OCI-LY3 (cell line): ENCODE measurements around the gene DDX11.
"Not testable (repeated sequence)": the region's sequence is repeated elsewhere in the genome, so short reads cannot be mapped to it uniquely, and the experiment has no call there.

Source experiments
- H2AFZ ChIP-seq: fragments of 200-600, 300-600 bp; shearing (Covaris generic); 2 replicates; pipeline ENCODE4 v1.6.0; 2014; ENCODE audit warnings: antibody characterized with exemption, low read depth, low read length
- H3K27ac ChIP-seq: fragments of 200-600, 300-600 bp; sonication (generic); 2 replicates; pipeline ENCODE4 v1.5.1; 2014; ENCODE audit warnings: mild to moderate bottlenecking, low read length, moderate library complexity, mixed read lengths
- H3K27me3 ChIP-seq: fragments of 200-600, 300-600 bp; sonication (generic); 2 replicates; pipeline ENCODE4 v1.6.1; 2014; ENCODE audit warnings: low read depth, low read length, mixed read lengths
- H3K36me3 ChIP-seq: fragments of 200-600, 300-600 bp; sonication (generic); replicated peaks from 2 replicates; pipeline ENCODE3; 2014; ENCODE audit warnings: low read depth, low read length, mixed read lengths
- H3K4me1 ChIP-seq: fragments of 300-600, 200-600 bp; sonication (generic); 2 replicates; pipeline ENCODE4 v1.6.1; 2014; ENCODE audit warnings: low read length, mixed read lengths
- H3K4me2 ChIP-seq: fragments of 200-600, 300-600 bp; sonication (generic); 2 replicates; pipeline ENCODE4 v1.6.1; 2014; ENCODE audit warnings: low read length, mixed read lengths
- H3K4me3 ChIP-seq: fragments of 300-600, 200-600 bp; sonication (generic); 2 replicates; pipeline ENCODE4 v1.5.1; 2014; ENCODE audit warnings: antibody characterized with exemption, mild to moderate bottlenecking, low read length, moderate library complexity
- H3K79me2 ChIP-seq: fragments of 300-600, 200-600 bp; shearing (Covaris generic); 2 replicates; pipeline ENCODE4 v1.6.1; 2014; ENCODE audit warnings: mild to moderate bottlenecking, low read length, mixed read lengths
- H3K9ac ChIP-seq: fragments of 300-600, 200-600 bp; shearing (Covaris generic); 2 replicates; pipeline ENCODE4 v1.6.0; 2014; ENCODE audit warnings: mild to moderate bottlenecking, low read length, moderate library complexity
- H3K9me3 ChIP-seq: fragments of 200-600, 300-600 bp; shearing (Covaris generic); 2 replicates; pipeline ENCODE4 v1.6.1; 2014; ENCODE audit warnings: low read length, mixed read lengths; ENCODE audit not compliant: insufficient read depth
- H4K20me1 ChIP-seq: fragments of 200-600, 300-600 bp; sonication (generic); 2 replicates; pipeline ENCODE4 v1.6.1; 2016; ENCODE audit warnings: low read length, mixed read lengths; ENCODE audit not compliant: insufficient read depth

The DDX11 gene

DNA sequence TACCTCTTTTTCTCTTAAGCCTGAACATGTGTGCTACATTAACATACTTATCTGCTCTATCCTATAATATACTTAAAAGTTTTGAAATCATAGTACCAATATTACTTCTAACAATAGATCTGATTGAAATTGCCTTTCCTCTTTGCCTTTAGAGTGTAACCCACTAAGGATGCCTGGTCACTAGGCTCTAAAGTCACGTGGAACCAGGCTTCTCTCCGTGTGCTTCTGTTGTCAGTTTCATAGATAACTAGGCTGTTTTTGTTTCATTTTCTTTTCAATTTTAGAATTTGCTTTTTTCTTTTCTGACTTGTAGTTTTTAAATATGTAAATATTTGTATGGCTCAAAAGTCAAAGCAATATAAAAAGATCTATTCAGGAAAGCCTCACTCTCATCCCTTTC is 25.8 kb downstream of the DDX11 start:
- not testable (repeated sequence) for H2AFZ ChIP-seq, H3K4me1 ChIP-seq, H3K9me3 ChIP-seq, H4K20me1 ChIP-seq, H3K36me3 ChIP-seq, H3K27me3 ChIP-seq, H3K4me2 ChIP-seq, H3K4me3 ChIP-seq, H3K27ac ChIP-seq, H3K9ac ChIP-seq, H3K79me2 ChIP-seq

DNA sequence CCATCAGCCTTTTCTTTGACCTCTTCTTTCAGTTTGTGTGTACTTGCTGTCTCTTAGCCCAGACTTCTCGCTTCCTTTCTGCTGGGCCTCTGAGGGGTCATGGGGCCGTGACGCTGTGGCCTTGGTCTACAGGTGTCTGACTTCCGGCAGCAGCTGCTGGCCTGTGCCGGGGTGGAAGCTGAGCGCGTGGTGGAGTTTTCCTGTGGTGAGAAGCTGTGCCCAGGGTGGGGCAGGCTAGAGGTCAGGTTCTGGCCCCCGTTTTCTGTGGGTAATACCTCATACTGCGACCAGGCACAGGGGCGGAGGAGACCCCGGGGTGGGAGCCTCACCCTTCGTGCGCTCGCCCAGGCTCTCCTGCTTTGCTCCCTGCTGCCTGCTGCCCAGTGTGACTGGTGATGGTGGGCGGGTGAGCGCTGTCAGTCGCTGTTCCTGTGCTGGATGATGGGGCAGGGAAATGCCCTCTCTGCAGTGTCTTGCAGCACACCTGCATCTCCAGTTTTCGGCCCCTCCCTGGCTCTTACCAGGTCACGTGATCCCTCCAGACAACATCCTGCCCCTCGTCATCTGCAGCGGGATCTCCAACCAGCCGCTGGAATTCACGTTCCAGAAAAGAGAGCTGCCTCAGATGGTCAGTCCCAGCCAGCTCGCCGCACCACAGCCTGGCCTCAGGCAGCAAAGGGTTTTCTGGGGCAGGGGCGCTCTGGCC is 27.0 kb downstream of the DDX11 start:
- H3K79me2 ChIP-seq, H4K20me1 ChIP-seq, H3K36me3 ChIP-seq, H3K27me3 ChIP-seq, H3K9me3 ChIP-seq, H3K4me3 ChIP-seq, H3K4me1 ChIP-seq, H3K9ac ChIP-seq, H2AFZ ChIP-seq: not testable (repeated sequence)
- H3K27ac ChIP-seq = peak overlapping the region; percentile 57
- 0 out of 2 replicates have a peak overlapping the region, but pooled peaks have one; percentile 17 for H3K4me2 ChIP-seq

- not testable (repeated sequence) for H4K20me1 ChIP-seq, H3K36me3 ChIP-seq, H3K79me2 ChIP-seq, H3K4me3 ChIP-seq, H3K27me3 ChIP-seq, H3K9ac ChIP-seq, H3K9me3 ChIP-seq, H2AFZ ChIP-seq, H3K27ac ChIP-seq, H3K4me1 ChIP-seq, H3K4me2 ChIP-seq
These were observed 28.5 kb downstream of the DDX11 start for GRCh38 chr12:31102125-31102524.

DNA sequence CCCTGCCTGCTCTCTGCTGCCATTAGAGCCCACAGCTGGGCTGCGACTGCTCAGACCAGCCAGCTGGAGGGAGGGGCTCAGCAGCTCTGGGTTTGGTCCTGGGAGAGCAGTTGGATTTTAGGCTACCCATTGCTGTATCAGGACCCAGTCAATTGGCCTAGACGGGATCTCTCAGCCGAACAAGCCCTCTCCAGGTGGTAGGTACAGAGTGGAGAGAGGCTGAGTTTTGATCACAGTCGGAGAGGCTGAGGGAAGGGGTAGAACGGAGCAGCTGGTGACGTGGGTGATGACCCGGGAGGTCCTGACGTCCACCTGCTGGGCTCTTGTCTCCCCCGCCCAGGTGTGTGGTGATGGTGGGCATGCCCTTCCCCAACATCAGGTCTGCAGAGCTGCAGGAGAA is 28.9 kb downstream of the DDX11 start:
- not testable (repeated sequence) for H3K4me2 ChIP-seq, H3K79me2 ChIP-seq, H3K4me3 ChIP-seq, H3K36me3 ChIP-seq, H4K20me1 ChIP-seq, H3K9ac ChIP-seq, H3K27ac ChIP-seq, H2AFZ ChIP-seq, H3K4me1 ChIP-seq, H3K27me3 ChIP-seq, H3K9me3 ChIP-seq

DNA sequence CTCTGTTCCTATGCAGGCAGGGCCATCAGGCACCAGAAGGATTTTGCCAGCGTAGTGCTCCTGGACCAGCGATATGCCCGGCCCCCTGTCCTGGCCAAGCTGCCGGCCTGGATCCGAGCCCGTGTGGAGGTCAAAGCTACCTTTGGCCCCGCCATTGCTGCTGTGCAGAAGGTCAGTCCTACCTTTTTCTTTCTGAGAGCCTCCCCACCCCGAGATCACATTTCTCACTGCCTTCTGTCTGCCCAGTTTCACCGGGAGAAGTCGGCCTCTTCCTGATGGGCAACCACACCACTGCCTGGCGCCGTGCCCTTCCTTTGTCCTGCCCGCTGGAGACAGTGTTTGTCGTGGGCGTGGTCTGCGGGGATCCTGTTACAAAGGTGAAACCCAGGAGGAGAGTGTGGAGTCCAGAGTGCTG is 29.9 kb downstream of the DDX11 start:
- H3K4me3 ChIP-seq, H3K9me3 ChIP-seq, H3K27me3 ChIP-seq, H3K27ac ChIP-seq, H3K36me3 ChIP-seq, H2AFZ ChIP-seq, H3K9ac ChIP-seq, H3K4me2 ChIP-seq, H3K4me1 ChIP-seq, H3K79me2 ChIP-seq, H4K20me1 ChIP-seq: not testable (repeated sequence)

DNA sequence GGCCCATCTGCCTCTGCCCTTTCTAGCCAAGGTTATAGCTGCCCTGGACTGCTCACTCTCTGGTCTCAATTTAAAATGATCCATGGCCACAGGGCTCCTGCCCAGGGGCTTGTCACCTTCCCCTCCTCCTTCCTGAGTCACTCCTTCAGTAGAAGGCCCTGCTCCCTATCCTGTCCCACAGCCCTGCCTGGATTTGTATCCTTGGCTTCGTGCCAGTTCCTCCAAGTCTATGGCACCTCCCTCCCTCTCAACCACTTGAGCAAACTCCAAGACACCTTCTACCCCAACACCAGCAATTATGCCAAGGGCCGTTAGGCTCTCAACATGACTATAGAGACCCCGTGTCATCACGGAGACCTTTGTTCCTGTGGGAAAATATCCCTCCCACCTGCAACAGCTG is 30.6 kb downstream of the DDX11 start:
- not testable (repeated sequence) for H3K4me3 ChIP-seq, H3K36me3 ChIP-seq, H3K4me1 ChIP-seq, H3K9me3 ChIP-seq, H3K9ac ChIP-seq, H3K4me2 ChIP-seq, H2AFZ ChIP-seq, H3K27me3 ChIP-seq, H3K27ac ChIP-seq, H4K20me1 ChIP-seq, H3K79me2 ChIP-seq

DNA sequence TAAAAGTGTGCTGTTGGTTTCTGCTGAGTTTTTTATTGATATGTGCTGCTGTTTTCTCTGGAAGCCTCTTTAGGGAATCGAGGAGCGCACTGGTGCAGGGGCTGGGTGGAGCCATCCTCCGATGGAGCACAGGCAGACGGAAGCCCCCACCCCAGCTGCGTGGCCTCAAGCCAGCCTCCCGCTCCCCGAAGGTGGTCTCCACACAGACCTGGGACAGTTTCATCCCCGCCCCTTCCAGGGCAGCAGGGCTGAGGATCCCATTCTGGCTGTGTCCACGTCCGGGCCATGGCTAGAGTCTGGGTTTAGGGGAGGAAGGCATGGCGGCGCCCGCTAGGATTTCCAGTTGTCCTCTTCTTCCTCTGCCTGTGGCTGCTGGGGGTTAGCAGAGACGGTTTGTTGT is 31.1 kb downstream of the DDX11 start:
- not testable (repeated sequence) for H3K36me3 ChIP-seq, H3K27me3 ChIP-seq, H3K4me1 ChIP-seq, H3K9me3 ChIP-seq, H2AFZ ChIP-seq, H4K20me1 ChIP-seq, H3K79me2 ChIP-seq, H3K9ac ChIP-seq, H3K4me2 ChIP-seq, H3K27ac ChIP-seq, H3K4me3 ChIP-seq
